IMR-90 (cell line): Measurements from ENCODE around the gene NOL4L. TPM values are rescaled to one million over a fixed set of nuclear protein-coding genes. Genes with fewer than 3 reads are reported as not detected.
A peak's percentile ranks its signal among the peaks of the same experiment; 100 is the strongest.

ENCODE experiments used
- ATAC-seq: fragments of 200-7000 bp; cut with Tn5 transposase; 2 replicates; pipeline ENCODE4 v1.9.1; 2020; ENCODE audit warnings: low read depth, mild to moderate bottlenecking, moderate library complexity
- BruUV-seq: library from RNA; stranded (reverse); fragments of 400-500 nt; replicated peaks from 2 replicates; lab custom pipeline; 2021; lab: Mats Ljungman, UMichigan
- CTCF ChIA-PET: fragments of 300-600 bp; formaldehyde crosslinking; extraction: SDS; loops from one replicate; lab custom pipeline; 2021; ENCODE audit warnings: antibody characterized with exemption; lab: Yijun Ruan, JAX
- POLR2A ChIA-PET: fragments of 300-600 bp; sonication (Branson Sonifier 250); formaldehyde crosslinking; loops from one replicate; lab custom pipeline; 2022; ENCODE audit warnings: antibody characterized with exemption; ENCODE audit not compliant: unreplicated experiment; lab: Charles Lee
- DNase-seq: peaks from one replicate; pipeline ENCODE4 v3.0.0; 2013
- H2AFZ ChIP-seq: replicated peaks from 2 replicates; pipeline ENCODE3; 2013; ENCODE audit warnings: low read length, mild to moderate bottlenecking; ENCODE audit not compliant: poor library complexity
- H2AK5ac ChIP-seq: 2 replicates; pipeline ENCODE4 v1.6.1; 2013; ENCODE audit warnings: low read depth, low read length, inconsistent platforms
- H2AK9ac ChIP-seq: replicated peaks from 2 replicates; pipeline ENCODE3; 2013; ENCODE audit warnings: mild to moderate bottlenecking, low read depth, low read length, moderate library complexity; ENCODE audit not compliant: poor library complexity
- H2BK120ac ChIP-seq: 2 replicates; pipeline ENCODE4 v1.6.1; 2013; ENCODE audit warnings: low read depth, low read length, inconsistent platforms
- H2BK15ac ChIP-seq: 3 replicates; pipeline ENCODE4 v1.6.1; 2013; ENCODE audit warnings: low read depth, low read length, inconsistent platforms
- H2BK20ac ChIP-seq: 2 replicates; pipeline ENCODE4 v1.6.1; 2013; ENCODE audit warnings: low read depth, mild to moderate bottlenecking, inconsistent platforms, low read length, moderate library complexity
- H2BK5ac ChIP-seq: 2 replicates; pipeline ENCODE4 v1.6.1; 2013; ENCODE audit warnings: mild to moderate bottlenecking, low read depth, low read length, inconsistent platforms; ENCODE audit not compliant: poor library complexity, severe bottlenecking
- H3K14ac ChIP-seq: replicated peaks from 2 replicates; pipeline ENCODE4 v1.6.1; 2013; ENCODE audit warnings: low read depth, low read length, inconsistent platforms
- H3K18ac ChIP-seq: 2 replicates; pipeline ENCODE4 v1.6.1; 2013; ENCODE audit warnings: low read depth, low read length, control low read depth
- H3K23ac ChIP-seq: 2 replicates; pipeline ENCODE4 v1.6.1; 2013; ENCODE audit warnings: low read depth, low read length, inconsistent platforms
- H3K27ac ChIP-seq: 2 replicates; pipeline ENCODE4 v1.5.1; 2013; ENCODE audit warnings: mild to moderate bottlenecking, control low read depth, low read length; ENCODE audit not compliant: insufficient read depth
- H3K27me3 ChIP-seq: 2 replicates; pipeline ENCODE4 v1.6.1; 2013; ENCODE audit warnings: low read length; ENCODE audit not compliant: control insufficient read depth, insufficient read depth
- H3K36me3 ChIP-seq: 2 replicates; pipeline ENCODE4 v1.6.1; 2013; ENCODE audit warnings: low read length, mixed read lengths; ENCODE audit not compliant: control insufficient read depth, insufficient read depth
- H3K4ac ChIP-seq: 2 replicates; pipeline ENCODE4 v1.6.1; 2013; ENCODE audit warnings: low read depth, low read length, inconsistent platforms
- H3K4me1 ChIP-seq: 2 replicates; pipeline ENCODE4 v1.6.1; 2013; ENCODE audit warnings: low read length, mixed read lengths; ENCODE audit not compliant: control insufficient read depth, insufficient read depth
- H3K4me2 ChIP-seq: 2 replicates; pipeline ENCODE4 v1.6.1; 2013; ENCODE audit warnings: low read depth, mild to moderate bottlenecking, control low read depth, low read length, moderate library complexity
- H3K4me3 ChIP-seq: 2 replicates; pipeline ENCODE4 v1.5.1; 2013; ENCODE audit warnings: low read depth, mild to moderate bottlenecking, control low read depth, low read length, moderate library complexity; ENCODE audit not compliant: insufficient read depth
- H3K56ac ChIP-seq: 2 replicates; pipeline ENCODE4 v1.6.1; 2013; ENCODE audit warnings: low read length, inconsistent platforms; ENCODE audit not compliant: insufficient read depth; ENCODE audit errors: extremely low read depth
- H3K79me1 ChIP-seq, 2 experiments: 2 replicates each; pipeline ENCODE4 v1.6.1; 2013; ENCODE audit warnings: low read length in 2 of 2, inconsistent platforms in 1 of 2, low read depth in 1 of 2
- H3K9ac ChIP-seq: 2 replicates; pipeline ENCODE4 v1.6.1; 2013; ENCODE audit warnings: low read depth, low read length, control low read depth
- H3K9me1 ChIP-seq: 2 replicates; pipeline ENCODE4 v1.6.1; 2013; ENCODE audit warnings: low read length, inconsistent platforms; ENCODE audit not compliant: insufficient read depth
- H3K9me3 ChIP-seq: 2 replicates; pipeline ENCODE4 v1.6.1; 2013; ENCODE audit warnings: low read length; ENCODE audit not compliant: control insufficient read depth, insufficient read depth
- H4K20me1 ChIP-seq: 2 replicates; pipeline ENCODE4 v1.6.1; 2013; ENCODE audit warnings: low read length, inconsistent platforms; ENCODE audit not compliant: insufficient read depth
- H4K5ac ChIP-seq: 2 replicates; pipeline ENCODE4 v1.6.1; 2013; ENCODE audit warnings: mild to moderate bottlenecking, low read depth, low read length, control low read depth
- H4K8ac ChIP-seq, 2 experiments: 2 replicates each; pipeline ENCODE4 v1.6.1; 2013; ENCODE audit warnings: low read depth in 2 of 2, low read length in 2 of 2, control low read depth in 1 of 2, inconsistent platforms in 1 of 2
- H4K91ac ChIP-seq: 2 replicates; pipeline ENCODE4 v1.6.1; 2013; ENCODE audit warnings: low read depth, low read length, inconsistent platforms; ENCODE audit not compliant: insufficient read depth
- MAFK ChIP-seq: IDR thresholded peaks from 2 replicates; pipeline ENCODE4 v1.6.1; 2012; ENCODE audit warnings: low read depth, low read length, improper control_type of control experiment
- NFE2L2 ChIP-seq: fragments of 150-350 bp; IDR thresholded peaks from 2 replicates; pipeline ENCODE4 v1.6.1; 2016; ENCODE audit warnings: low read depth, mild to moderate bottlenecking, low read length
- RAD21 ChIP-seq: IDR thresholded peaks from 2 replicates; pipeline ENCODE4 v1.6.1; 2012; ENCODE audit warnings: low read length, improper control_type of control experiment
- RCOR1 ChIP-seq: IDR thresholded peaks from 2 replicates; pipeline ENCODE4 v1.6.1; 2012; ENCODE audit warnings: mild to moderate bottlenecking, low read length, improper control_type of control experiment; ENCODE audit not compliant: insufficient replicate concordance
- SMC3 ChIP-seq: fragments of 150-350 bp; IDR thresholded peaks from 2 replicates; pipeline ENCODE4 v1.6.1; 2016; ENCODE audit warnings: low read depth, mild to moderate bottlenecking, antibody characterized with exemption, low read length, moderate library complexity
- WGBS, 2 experiments: methylation state at CpG; one replicate each; pipeline versions ENCODE4 v1.1.5 to v1.1.7; 2013; ENCODE audit warnings: missing lambda C conversion rate in 2 of 2; ENCODE audit not compliant: insufficient read length in 1 of 2; ENCODE audit errors: extremely low coverage in 2 of 2; 5-methylcytosine and 5-hydroxymethylcytosine counted together
- dilution Hi-C: fragments of 300-500 bp; cut with HindIII; formaldehyde crosslinking; loops from one replicate; pipeline ENCODE4 v1.14.3; 2018; ENCODE audit warnings: low sequenced_read_pairs; ENCODE audit not compliant: unreplicated experiment
- in situ Hi-C: fragments of 300-500 bp; cut with MboI; formaldehyde crosslinking; loops from 3 replicates; pipeline ENCODE4 v1.14.3; 2019; ENCODE audit warnings: low sequenced_read_pairs, inconsistent platforms, mixed read lengths
- intact Hi-C: fragments of 100-400 bp; cut with micrococcal nuclease; formaldehyde crosslinking; loops from 2 replicates; pipeline ENCODE4 v1.10.0; 2022
- polyA plus RNA-seq, 3 experiments: library from polyadenylated mRNA; depleted of rRNA; stranded (reverse); fragments of >200 nt; gene quantifications; 2 replicates each; pipeline ENCODE4 v1.2.3, GENCODE V29; 2012; ENCODE audit warnings: low replicate concordance in 1 of 3
- total RNA-seq: library from RNA; depleted of rRNA; stranded (reverse); fragments of >200 nt; gene quantifications from 2 replicates; pipeline ENCODE4 v1.2.3, GENCODE V29; 2012
- TF ChIP-seq, protein P1 (sequence below): conservative IDR thresholded peaks from 2 replicates; pipeline ENCODE4 v1.5.1; 2012; ENCODE audit warnings: mild to moderate bottlenecking, low read depth, low read length, improper control_type of control experiment

The NOL4L gene
- total and polyA plus RNA-seq, 2 of the 4 experiments (the other 2 are of a cell fraction), result 4.7 to 13.3 TPM

GRCh38 chr20:32516583-32517517 is 68.3 kb downstream of the NOL4L start:
- Histone ChIP-seq H2BK15ac (no peak overlapping the region), H4K5ac (no peak overlapping the region), H3K4me3 (no peak overlapping the region), H3K4me1 (peaks cover 9% of the 10 kb centered on the region; the same call in 1 of the 2 replicates), H4K8ac (peak overlapping the region in 1 of 2 experiments; percentile 58; a peak in 3 of 4 replicates), H3K79me1 (no peaks in the 10 kb centered on the region), H2BK20ac (no peak overlapping the region), H3K14ac (peak overlapping the region; percentile 87; the same call in 1 of the 2 replicates), H3K9ac (no peak overlapping the region), H3K56ac (no peak overlapping the region), H2BK5ac (no peak overlapping the region), H2BK120ac (0 out of 2 replicates have a peak overlapping the region, but pooled peaks have one; percentile 7), H4K20me1 (no peaks in the 10 kb centered on the region), H4K91ac (no peak overlapping the region; the same call in 1 of the 2 replicates), H3K36me3 (no peaks in the 10 kb centered on the region), H2AK9ac (peak overlapping the region; percentile 79), H2AK5ac (peak overlapping the region; percentile 62; the same call in 1 of the 2 replicates), H3K9me3 (no peaks in the 10 kb centered on the region), H3K23ac (peak overlapping the region; percentile 41; the same call in 1 of the 2 replicates), H3K27me3 (no peaks in the 10 kb centered on the region), H3K9me1 (peaks cover 8% of the 10 kb centered on the region), H2AFZ (peak overlapping the region; percentile 69), H3K18ac (no peak overlapping the region), H3K4me2 (no peak overlapping the region), H3K27ac (no peak overlapping the region), H3K4ac (peak overlapping the region; percentile 55)
- DNase-seq (peak; percentile 26), ATAC-seq (peak; percentile 48)
- WGBS, 2 experiments, result 60% methylated on average over 2 of the region's 10 CpGs; no CpG with 5 or more reads in 1 of the 2 experiments
- TF ChIP-seq, protein P1, sequence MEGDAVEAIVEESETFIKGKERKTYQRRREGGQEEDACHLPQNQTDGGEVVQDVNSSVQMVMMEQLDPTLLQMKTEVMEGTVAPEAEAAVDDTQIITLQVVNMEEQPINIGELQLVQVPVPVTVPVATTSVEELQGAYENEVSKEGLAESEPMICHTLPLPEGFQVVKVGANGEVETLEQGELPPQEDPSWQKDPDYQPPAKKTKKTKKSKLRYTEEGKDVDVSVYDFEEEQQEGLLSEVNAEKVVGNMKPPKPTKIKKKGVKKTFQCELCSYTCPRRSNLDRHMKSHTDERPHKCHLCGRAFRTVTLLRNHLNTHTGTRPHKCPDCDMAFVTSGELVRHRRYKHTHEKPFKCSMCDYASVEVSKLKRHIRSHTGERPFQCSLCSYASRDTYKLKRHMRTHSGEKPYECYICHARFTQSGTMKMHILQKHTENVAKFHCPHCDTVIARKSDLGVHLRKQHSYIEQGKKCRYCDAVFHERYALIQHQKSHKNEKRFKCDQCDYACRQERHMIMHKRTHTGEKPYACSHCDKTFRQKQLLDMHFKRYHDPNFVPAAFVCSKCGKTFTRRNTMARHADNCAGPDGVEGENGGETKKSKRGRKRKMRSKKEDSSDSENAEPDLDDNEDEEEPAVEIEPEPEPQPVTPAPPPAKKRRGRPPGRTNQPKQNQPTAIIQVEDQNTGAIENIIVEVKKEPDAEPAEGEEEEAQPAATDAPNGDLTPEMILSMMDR, result no peak
- TF ChIP-seq NFE2L2 (no peak), SMC3 (no peak), RCOR1 (no peak), RAD21 (no peak), MAFK (no peak)
- CTCF ChIA-PET, result no interaction called here
- intact Hi-C loops (no loop called here), in situ Hi-C loops (loop anchor here (5.0 to 10.0 kb wide), 2 partner anchors 135 to 258 kb away; no protein-coding TSS in a partner anchor), dilution Hi-C loops (no loop called here)
- POLR2A ChIA-PET, result no interaction called here
- BruUV-seq, result no TSS peak
